Heart left ventricle (tissue), 13 donors: Measurements from ENCODE around the gene P2RY14.

ENCODE experiments used
- CTCF ChIP-seq, 12 donors: fragments of 200-600 bp; sonication (generic) in 4 of 12; IDR thresholded peaks; one replicate each; pipeline versions ENCODE4 v1.5.0 to v1.8.0; 2018 to 2022; ENCODE audit warnings: antibody characterized with exemption in 12 of 12, mild to moderate bottlenecking in 5 of 12
- POLR2A ChIP-seq, 2 donors: fragments of 450-650 bp; IDR thresholded peaks; one replicate each; pipeline ENCODE4 v1.6.1; 2017; ENCODE audit warnings: antibody characterized with exemption in 2 of 2, mild to moderate bottlenecking in 2 of 2, moderate library complexity in 2 of 2
- donor health status: ischemic (EF 13 %, LVEDD 7.1; RV severe dilation, severe dysfunction).
- donor health status: DM: no; HTN: yes; CAD: no.
- donor health status: DM: no; HTN: no; CAD: no.
- donor health status: ischemic (EF 25% LVEDD 6.9; RV normal size, moderate dysfunction).
- donor health status: ischemic (EF 25% LVEDD 5.7; RV mildly dilated, moderate dysfunction).
- donor health status: ischemic (EF 35%, LVEDD 5.7; RV mildly dilated, moderate dysfunction).
- donor health status: nonischemic (EF 11% LVEDD 7.7; RV severe dilation, severe dysfunction).
- donor health status: DM: yes; HTN: yes; CAD: no.
- donor health status: PGD.
- donor health status: ischemic (EF 29% LVEDD 5.4; RV normal size, mild dysfunction).
- donor health status: nonischemic (EF 23%, LVEDD 6.1; RV moderate dilation, normal function).

GRCh38 chr3:151198849-151199248 is 79.5 kb downstream of the P2RY14 start:
- TF ChIP-seq CTCF (IDR thresholded peaks at IDR 0.05) (no peak), POLR2A (IDR thresholded peaks at IDR 0.05) (no peak)
